Measurements from ENCODE around the gene XCR1.
"Not testable (repeated sequence)": the region's sequence is repeated elsewhere in the genome, so short reads cannot be mapped to it uniquely, and the experiment has no call there.

XCR1 gene

DNA sequence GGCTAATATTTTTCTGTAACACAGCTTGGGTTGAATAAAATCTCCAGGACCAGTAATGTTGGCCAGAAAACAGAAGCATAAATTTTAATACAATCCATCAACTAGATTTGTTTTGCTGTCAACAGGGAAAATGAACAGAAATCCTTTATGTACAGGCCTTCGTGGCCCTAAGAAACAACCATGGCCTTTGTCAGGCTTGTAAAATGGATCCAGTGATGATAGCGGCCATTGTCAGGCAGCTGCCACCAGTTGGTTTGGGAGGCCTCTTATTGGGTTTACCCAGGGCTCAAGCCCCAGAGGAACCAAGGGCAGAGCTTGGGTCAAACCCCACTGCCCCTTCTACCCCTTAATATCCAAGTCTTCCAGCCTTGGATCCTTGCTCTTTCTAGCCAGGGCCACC lies 26.1 kb downstream of the XCR1 start:
- DNase-seq, result no peak

DNA sequence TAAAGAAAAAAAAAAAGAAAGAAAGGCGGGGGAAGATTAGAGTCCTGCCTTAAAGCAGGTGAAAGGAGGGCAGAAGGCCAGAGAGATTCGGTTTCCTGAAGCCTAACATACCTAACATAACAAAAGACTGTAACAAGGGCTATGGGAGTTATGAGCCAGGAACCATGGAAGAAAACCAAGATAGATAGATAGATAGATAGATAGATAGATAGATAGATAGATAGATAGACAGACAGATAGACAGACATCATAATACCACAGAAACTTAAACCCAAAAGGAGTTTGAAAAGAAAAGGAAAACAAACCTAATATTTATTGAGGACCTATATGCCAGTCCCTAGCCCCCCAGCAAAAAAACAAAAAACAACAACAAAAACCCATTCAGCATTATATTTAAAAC lies 29.3 kb downstream of the XCR1 start:
- no peak for DNase-seq

DNA sequence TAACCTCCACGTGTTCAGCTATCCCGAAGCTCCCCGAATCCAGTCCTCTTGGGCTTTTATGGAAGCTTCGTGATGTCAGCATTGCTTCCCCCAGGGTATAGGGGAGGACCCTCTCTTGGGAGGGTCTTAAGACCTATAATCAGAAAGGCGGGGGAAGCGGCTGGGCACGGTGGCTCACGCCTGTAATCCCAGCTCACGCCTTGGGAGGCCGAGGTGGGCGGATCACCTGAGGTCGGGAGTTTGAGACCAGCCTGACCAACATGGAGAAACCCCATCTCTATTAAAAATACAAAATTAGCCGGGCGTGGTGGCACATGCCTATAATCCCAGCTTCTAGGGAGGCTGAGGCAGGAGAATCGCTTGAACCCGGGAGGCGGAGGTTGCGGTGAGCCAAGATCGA lies 29.8 kb downstream of the XCR1 start:
- DNase-seq, result not testable (repeated sequence)

GRCh38 chr3:45995236-45996192 lies 31.8 kb downstream of the XCR1 start, which contains the start of gene FYCO1:
FYCO1 (minus strand) TSS chr3:45995824; CDS start chr3:45984910, 10,914 bp downstream.
- DNase-seq, result peak; percentile 91 to 93

GRCh38 chr3:45994419-45995235 lies 32.7 kb downstream of the XCR1 start:
- peak in 1 of 2 donors; percentile 22 for DNase-seq

- no peak for DNase-seq
Measured at GRCh38 chr3:45993421-45994027, 33.8 kb downstream of the XCR1 start.

- DNase-seq, result no peak
Measured at GRCh38 chr3:45992821-45993221, 34.5 kb downstream of the XCR1 start.

DNA sequence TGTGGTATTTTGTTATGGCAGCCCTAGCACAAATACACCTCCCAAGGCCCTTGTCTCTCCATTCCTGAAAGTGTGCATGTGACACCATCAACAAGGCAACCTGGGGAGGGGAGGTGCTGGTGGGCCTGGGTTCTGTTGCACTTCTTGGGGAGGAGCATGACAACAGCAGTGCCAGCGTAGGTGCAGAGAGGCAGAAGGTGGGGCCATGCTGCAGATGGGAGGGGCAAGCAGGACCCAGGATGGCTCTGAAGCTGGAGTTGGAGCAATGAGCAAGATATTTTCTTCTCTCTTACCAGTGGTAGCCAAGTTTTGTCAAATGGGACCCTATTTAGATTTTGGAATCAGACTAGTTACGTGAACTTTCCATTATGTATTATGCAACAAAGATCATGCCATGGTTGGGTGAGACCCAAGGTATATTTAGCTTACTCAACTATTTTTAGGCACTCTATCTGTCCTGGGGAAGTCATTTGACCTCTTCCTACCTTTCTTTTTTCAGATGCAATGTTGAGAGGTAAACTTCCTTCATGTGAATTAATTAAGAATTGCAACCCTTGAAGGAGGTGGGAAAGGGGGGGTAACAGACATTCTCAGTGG lies 35.1 kb downstream of the XCR1 start:
- DNase-seq, result no peak

DNA sequence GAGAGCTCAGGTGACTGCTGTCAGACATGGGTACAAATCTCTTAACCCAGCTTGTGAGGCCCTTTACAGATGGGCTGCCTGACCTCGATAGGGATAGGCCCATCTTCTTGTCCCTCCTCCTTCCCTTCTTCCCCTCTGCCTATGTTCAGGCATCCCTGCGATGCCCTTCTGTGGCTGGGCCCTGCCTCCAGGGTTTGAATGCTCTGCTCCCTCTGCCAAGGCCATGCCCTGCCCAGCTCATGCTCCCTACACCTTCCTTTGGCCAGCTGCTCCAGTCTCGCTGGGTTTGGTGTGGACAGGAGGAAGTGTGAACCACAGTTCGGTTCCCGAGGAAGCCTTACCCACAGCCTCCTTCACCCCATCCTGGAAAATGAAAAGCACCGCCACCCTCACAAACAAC lies 35.9 kb downstream of the XCR1 start:
- DNase-seq, result no peak

GRCh38 chr3:45990181-45990580 lies 37.1 kb downstream of the XCR1 start:
- no peak for DNase-seq

DNA sequence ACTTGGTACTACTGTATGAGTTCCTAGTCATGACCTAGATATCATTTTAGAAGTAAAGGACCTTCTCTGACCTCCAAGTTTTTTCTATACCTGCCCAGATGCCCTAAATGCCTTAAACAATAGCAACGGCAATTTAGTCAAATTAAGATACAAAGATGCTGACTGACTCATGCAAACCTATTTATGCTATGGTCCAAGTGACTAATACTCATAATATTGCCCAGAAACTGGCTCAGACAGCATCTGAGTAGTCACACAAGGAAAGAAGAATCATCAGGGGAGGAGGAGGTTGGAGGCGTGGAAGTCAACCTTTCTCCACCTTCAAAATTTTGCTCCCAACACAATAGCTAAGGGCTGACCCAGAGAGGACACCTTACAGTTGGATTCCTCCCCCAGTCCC lies 38.5 kb downstream of the XCR1 start:
- DNase-seq, result no peak

GRCh38 chr3:45988362-45988761 lies 38.9 kb downstream of the XCR1 start:
- no peak for DNase-seq

DNA sequence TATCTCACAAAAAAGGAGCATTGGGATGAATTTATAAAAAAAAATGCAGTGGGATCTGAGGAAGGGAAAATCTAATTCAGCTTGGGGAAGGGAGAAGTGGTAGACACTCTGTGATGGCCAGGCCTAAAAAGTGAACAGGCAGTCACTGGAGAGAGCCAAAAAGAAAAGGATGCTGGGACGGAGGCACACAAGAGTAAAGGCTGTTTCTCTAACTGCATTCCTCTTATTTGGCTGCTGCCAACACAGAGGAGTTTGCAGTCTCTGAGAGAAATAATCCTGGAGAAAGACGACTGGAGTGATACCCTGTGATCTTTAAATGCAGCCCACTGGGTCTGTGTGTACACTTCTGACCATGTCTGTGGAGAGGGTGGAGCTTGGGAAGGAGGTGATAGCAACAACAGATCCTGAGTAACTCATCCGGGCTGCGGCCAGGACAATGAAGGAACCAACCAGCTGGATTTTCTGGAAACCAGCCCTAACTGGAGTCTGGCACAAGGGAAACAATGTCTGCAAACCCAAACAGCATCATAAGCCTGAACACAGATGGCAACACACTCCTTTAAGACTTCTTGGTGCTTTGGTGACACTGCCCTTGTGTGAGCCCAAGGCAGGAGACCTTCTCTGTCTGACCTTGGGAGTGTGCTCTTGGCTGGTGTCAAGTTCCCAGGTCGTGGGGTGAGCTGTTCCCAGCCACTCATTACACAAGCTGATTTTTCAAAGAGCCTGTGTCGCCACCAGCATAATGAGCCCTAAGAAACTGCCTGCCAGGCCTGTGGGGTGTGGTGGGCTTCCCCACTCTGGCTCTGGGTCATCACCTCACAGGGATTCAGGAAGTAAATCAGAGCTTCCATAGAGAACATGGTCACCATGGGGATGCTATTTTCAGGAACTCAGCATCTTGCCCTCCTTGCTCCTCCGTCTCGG lies 39.7 kb downstream of the XCR1 start:
- DNase-seq, result peak; percentile 34 to 35

GRCh38 chr3:45986303-45986982 lies 40.8 kb downstream of the XCR1 start:
- DNase-seq, result no peak

- no peak for DNase-seq
Measured at GRCh38 chr3:45985532-45986302, 41.6 kb downstream of the XCR1 start.

GRCh38 chr3:45984331-45985312 lies 42.7 kb downstream of the XCR1 start:
- no peak for DNase-seq

DNA sequence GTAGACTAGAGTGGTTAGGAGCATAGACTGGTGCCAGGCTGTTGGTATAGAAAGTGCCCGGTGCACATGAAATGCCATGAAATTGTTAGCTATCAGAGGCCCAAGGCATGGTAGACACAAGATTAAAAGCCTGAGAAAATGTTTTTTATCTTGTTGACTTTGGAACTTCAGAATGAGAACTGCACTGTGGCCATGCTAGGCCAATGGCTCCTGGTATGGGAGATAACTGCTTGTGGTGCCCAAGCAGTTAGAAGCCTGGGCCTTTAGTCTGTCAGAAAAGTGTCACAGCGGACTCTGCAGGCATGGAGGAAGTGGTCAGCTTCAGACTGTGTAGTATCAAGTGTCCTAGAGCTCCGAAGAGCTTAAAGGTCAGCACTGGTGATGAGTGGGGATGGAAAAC lies 43.5 kb downstream of the XCR1 start:
- DNase-seq, result no peak

GRCh38 chr3:45981346-45982074 lies 45.8 kb downstream of the XCR1 start:
- DNase-seq, result no peak
